OCI-LY3 (cell line): Measurements from ENCODE around the gene CALM1.

Source experiments
- CTCF ChIP-seq: fragments of 200-600, 300-600 bp; sonication (generic); IDR thresholded peaks from 2 replicates; pipeline ENCODE4 v1.5.1; 2014; ENCODE audit warnings: antibody characterized with exemption, low read length, low read depth
- EZH2phosphoT487 ChIP-seq: fragments of 200-600 bp; shearing (Covaris generic); IDR thresholded peaks from 2 replicates; pipeline ENCODE4 v1.6.1; 2018; ENCODE audit warnings: antibody characterized with exemption, mixed run types, low read depth

DNA sequence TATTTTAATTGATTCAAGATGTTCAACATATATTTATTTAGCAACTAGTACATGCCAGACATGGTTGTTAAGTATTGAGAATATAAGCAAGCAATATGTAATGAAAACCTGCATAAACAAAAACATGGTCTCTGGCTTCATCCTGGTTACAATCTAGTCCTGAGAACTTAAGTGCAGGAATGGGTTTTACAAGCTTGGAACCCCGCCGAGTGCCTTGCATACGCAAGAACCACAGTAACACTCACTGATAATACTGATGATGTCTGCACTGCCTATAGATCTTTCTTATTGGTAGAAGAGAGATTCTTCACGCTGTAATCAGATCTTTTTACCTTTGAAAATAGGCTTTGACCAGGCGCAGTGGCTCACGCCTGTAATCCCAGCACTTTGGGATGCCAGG, 22.9 kb upstream of the CALM1 start:
- TF ChIP-seq CTCF (no peak), EZH2phosphoT487 (no peak)
